Gastroesophageal sphincter (tissue), 3 donors: ENCODE measurements around the gene C17orf107.

Experiments
- CTCF ChIP-seq, 4 experiments: fragments of 200-600 bp in 2 of 4; fragments of 450-650 bp in 2 of 4; sonication (generic) in 1 of 4; IDR thresholded peaks; one replicate each; pipeline ENCODE4 v1.5.1; 2017 to 2019; ENCODE audit warnings: antibody characterized with exemption in 4 of 4, mild to moderate bottlenecking in 2 of 4, moderate library complexity in 2 of 4
- EP300 ChIP-seq: sonication (generic); formaldehyde crosslinking; IDR thresholded peaks from one replicate; pipeline ENCODE4 v1.6.1; 2017; ENCODE audit warnings: antibody characterized with exemption, mild to moderate bottlenecking
- POLR2A ChIP-seq, 2 donors: fragments of 450-650 bp; IDR thresholded peaks; one replicate each; pipeline ENCODE4 v1.6.1; 2017; ENCODE audit warnings: antibody characterized with exemption in 2 of 2, mild to moderate bottlenecking in 2 of 2, moderate library complexity in 1 of 2
- POLR2AphosphoS5 ChIP-seq: sonication (generic); formaldehyde crosslinking; IDR thresholded peaks from one replicate; pipeline ENCODE4 v1.6.1; 2017; ENCODE audit warnings: antibody characterized with exemption

DNA sequence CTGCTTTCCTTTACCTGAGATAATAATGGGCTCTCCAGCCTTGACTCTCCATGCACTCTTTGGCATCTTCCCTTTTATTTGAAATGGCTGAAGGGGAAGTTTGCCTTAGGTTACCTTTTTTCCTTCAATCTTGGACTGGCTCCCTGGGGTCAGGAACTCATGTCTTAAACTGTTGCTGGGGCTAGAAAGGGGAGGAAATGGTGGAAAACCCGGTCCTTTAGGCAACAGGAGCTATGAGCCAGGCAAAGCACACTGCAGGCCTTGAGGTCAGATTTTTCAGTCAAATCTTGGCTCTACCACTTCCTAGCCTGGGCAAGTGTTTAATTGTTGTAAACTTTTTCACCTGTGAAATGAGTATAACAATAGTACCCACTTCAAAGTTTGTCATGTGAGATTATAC is 36.0 kb upstream of the C17orf107 start:
- no peak for TF ChIP-seq CTCF (IDR thresholded peaks at IDR 0.05)
- TF ChIP-seq POLR2A (IDR thresholded peaks at IDR 0.05) = no peak
- TF ChIP-seq POLR2AphosphoS5 = no peak
- TF ChIP-seq EP300 = no peak
